HFFc6 (cell line): ENCODE measurements around the gene PRSS8. TPM values are rescaled to one million over a fixed set of nuclear protein-coding genes. Genes with fewer than 3 reads are reported as not detected.

Source experiments
- DNase-seq: peaks from one replicate; pipeline ENCODE4 v3.0.0-alpha.2; 2018
- H3K27ac Mint-ChIP-seq: 2 replicates; pipeline ENCODE4 v1.8.0; 2020; ENCODE audit warnings: mild to moderate bottlenecking, mixed read lengths
- H3K27me3 Mint-ChIP-seq: 2 replicates; pipeline ENCODE4 v1.8.0; 2021; ENCODE audit warnings: mild to moderate bottlenecking, moderate library complexity, mixed read lengths; ENCODE audit not compliant: insufficient read depth
- H3K36me3 Mint-ChIP-seq: 2 replicates; pipeline ENCODE4 v1.8.0; 2021; ENCODE audit warnings: low read depth, mixed read lengths
- H3K4me1 Mint-ChIP-seq: 2 replicates; pipeline ENCODE4 v1.8.0; 2020; ENCODE audit warnings: low read depth, mixed read lengths
- H3K4me3 Mint-ChIP-seq: 2 replicates; pipeline ENCODE4 v1.8.0; 2020; ENCODE audit warnings: mild to moderate bottlenecking, moderate library complexity, mixed read lengths
- H3K9me3 Mint-ChIP-seq: 2 replicates; pipeline ENCODE4 v1.8.0; 2020; ENCODE audit warnings: mild to moderate bottlenecking, mixed read lengths
- CTCF ChIP-seq: fragments of 200-600 bp; sonication (generic); IDR thresholded peaks from 2 replicates; pipeline ENCODE4 v1.5.0; 2021; ENCODE audit warnings: antibody characterized with exemption, mild to moderate bottlenecking
- total RNA-seq, 6 experiments: library from RNA; stranded (reverse); fragmentation: NEBNext Ultra II Directional; extraction: Animal tissue kit (Norgen Biotek cat#: 25700); gene quantifications; 2 replicates in 1 of 6; 3 replicates in 5 of 6; pipeline ENCODE4 v1.2.3, GENCODE V29; 2021

PRSS8 gene
- total RNA-seq, 6 experiments from 2014 or later, result not detected

- peak overlapping the region; percentile 1; the same call in 1 of the 2 replicates for H3K27ac Mint-ChIP-seq
- no peak for DNase-seq
- no peak overlapping the region for H3K4me3 Mint-ChIP-seq
- peaks cover 3% of the 10 kb centered on the region for H3K27me3 Mint-ChIP-seq
- no peaks in the 10 kb centered on the region; the same call in 1 of the 2 replicates for H3K4me1 Mint-ChIP-seq
- H3K9me3 Mint-ChIP-seq, result no peaks in the 10 kb centered on the region
- H3K36me3 Mint-ChIP-seq, result peaks cover 13% of the 10 kb centered on the region
- TF ChIP-seq CTCF, result no peak
Observed at GRCh38 chr16:31082368-31083045, 53.0 kb downstream of the PRSS8 start.

Other genes starting within 250 kb of the PRSS8 start
- gene BCL7C, start 241.7 kb downstream of the PRSS8 start, total RNA-seq, result 10 to 100 TPM; 42.7 to 52.7 (median 48.4) TPM
- gene CTF1, start 239.1 kb downstream of the PRSS8 start, total RNA-seq, result 10 to 100 TPM; 12.0 to 16.3 (median 14.0) TPM
- gene FBXL19, start 212.2 kb downstream of the PRSS8 start, total RNA-seq, result 10 to 100 TPM; 21.9 to 25.8 (median 23.4) TPM
- 10 to 100 TPM; 15.2 to 26.2 (median 18.4) TPM for gene ORAI3, start 186.7 kb downstream of the PRSS8 start, total RNA-seq
- gene SETD1A, start 178.0 kb downstream of the PRSS8 start, total RNA-seq, result 10 to 100 TPM; 13.4 to 15.8 (median 14.4) TPM
- 10 to 100 TPM; 15.1 to 24.6 (median 18.6) TPM for gene HSD3B7, start 150.5 kb downstream of the PRSS8 start, total RNA-seq
- gene STX1B, start 125.1 kb downstream of the PRSS8 start, total RNA-seq, result 1 to 10 TPM; 6.7 to 9.9 (median 7.1) TPM
- gene STX4, start 102.2 kb downstream of the PRSS8 start, total RNA-seq, result 10 to 100 TPM; 56.3 to 71.2 (median 64.2) TPM
- 10 to 100 TPM; 15.0 to 24.5 (median 17.5) TPM for gene ZNF668, start 61.5 kb downstream of the PRSS8 start, total RNA-seq
- 10 to 100 TPM; 13.0 to 16.3 (median 14.7) TPM for gene ZNF646, start 61.3 kb downstream of the PRSS8 start, total RNA-seq
- gene PRSS53, start 46.8 kb downstream of the PRSS8 start, total RNA-seq, result 1 to 10 TPM in 5 of 6 experiments, under 1 TPM in 1; 0.85 to 2.6 (median 1.4) TPM
- gene VKORC1, start 40.9 kb downstream of the PRSS8 start, total RNA-seq, result 100 to 1,000 TPM; 123 to 184 (median 130) TPM
- gene BCKDK, start 27.3 kb downstream of the PRSS8 start, total RNA-seq, result 10 to 100 TPM; 56.8 to 64.8 (median 59.4) TPM
- gene KAT8, start 18.1 kb downstream of the PRSS8 start, total RNA-seq, result 10 to 100 TPM; 28.1 to 31.8 (median 29.6) TPM
- gene PRSS36, start 14.3 kb upstream of the PRSS8 start, total RNA-seq, result under 1 TPM in 4 of 6 experiments, not detected in 2; 0.38 to 0.60 (median 0.47) TPM
- 100 to 1,000 TPM; 275 to 504 (median 422) TPM for gene FUS, start 44.4 kb upstream of the PRSS8 start, total RNA-seq
- 10 to 100 TPM; 13.0 to 23.1 (median 22.5) TPM for gene PYCARD, start 67.0 kb upstream of the PRSS8 start, total RNA-seq
- gene TRIM72, start 78.4 kb upstream of the PRSS8 start, total RNA-seq, result under 1 TPM in 1 of 6 experiments, not detected in 5; 0.05 TPM
- gene PYDC1, start 81.4 kb upstream of the PRSS8 start, total RNA-seq, result not detected
- gene ITGAM, start 124.2 kb upstream of the PRSS8 start, total RNA-seq, result not detected
- not detected for gene ITGAX, start 219.4 kb upstream of the PRSS8 start, total RNA-seq